NB4 (cell line): ENCODE results near the gene PRKCG.

Experiments used
- DNase-seq: peaks from one replicate; pipeline ENCODE4 v3.0.0; 2010; ENCODE audit warnings: low read depth
- H3K4me3 ChIP-seq: one replicate; pipeline ENCODE4 v1.5.1; 2011; ENCODE audit warnings: mild to moderate bottlenecking, low read depth, low read length, moderate library complexity
- CTCF ChIP-seq: IDR thresholded peaks from one replicate; pipeline ENCODE4 v1.5.1; 2012; ENCODE audit warnings: low read depth, low read length
- MAX ChIP-seq: IDR thresholded peaks from 2 replicates; pipeline ENCODE4 v1.6.1; 2011; ENCODE audit warnings: low read depth, low read length
- MYC ChIP-seq: IDR thresholded peaks from 2 replicates; pipeline ENCODE4 v1.6.1; 2011; ENCODE audit warnings: low read depth, low read length
- POLR2A ChIP-seq: IDR thresholded peaks from 2 replicates; pipeline ENCODE4 v1.6.1; 2011; ENCODE audit warnings: mild to moderate bottlenecking; ENCODE audit not compliant: insufficient read length; ENCODE audit errors: extremely low read depth

Gene PRKCG

GRCh38 chr19:53883741-53884140 is 1.7 kb downstream of the PRKCG start:
- no peak overlapping the region for H3K4me3 ChIP-seq
- TF ChIP-seq MYC = no peak
- no peak for TF ChIP-seq MAX
- no peak for TF ChIP-seq CTCF
- no peak for TF ChIP-seq POLR2A
- DNase-seq = no peak

GRCh38 chr19:53884256-53884655 is 2.3 kb downstream of the PRKCG start:
- DNase-seq = no peak
- H3K4me3 ChIP-seq = no peak overlapping the region
- TF ChIP-seq POLR2A (no peak), MYC (no peak), CTCF (no peak), MAX (no peak)

GRCh38 chr19:53885036-53885435 is 3.0 kb downstream of the PRKCG start:
- TF ChIP-seq MYC (no peak), CTCF (no peak), POLR2A (no peak)
- no peak for DNase-seq
- H3K4me3 ChIP-seq = no peak overlapping the region

GRCh38 chr19:53892301-53892980 is 10.4 kb downstream of the PRKCG start:
- H3K4me3 ChIP-seq = no peak overlapping the region
- TF ChIP-seq CTCF (no peak), MAX (no peak), POLR2A (no peak), MYC (no peak)
- no peak for DNase-seq

- TF ChIP-seq MAX (no peak), POLR2A (no peak), CTCF (no peak)
- peak; percentile 44 for DNase-seq
- H3K4me3 ChIP-seq = no peak overlapping the region
These were observed 11.0 kb downstream of the PRKCG start for GRCh38 chr19:53892981-53893325.

GRCh38 chr19:53894707-53895106 is 12.7 kb downstream of the PRKCG start:
- no peak for DNase-seq
- H3K4me3 ChIP-seq = no peak overlapping the region
- no peak for TF ChIP-seq MAX
- TF ChIP-seq POLR2A = no peak
- TF ChIP-seq CTCF = no peak
- no peak for TF ChIP-seq MYC
